Measurements from ENCODE around the gene PABPN1.

DNA sequence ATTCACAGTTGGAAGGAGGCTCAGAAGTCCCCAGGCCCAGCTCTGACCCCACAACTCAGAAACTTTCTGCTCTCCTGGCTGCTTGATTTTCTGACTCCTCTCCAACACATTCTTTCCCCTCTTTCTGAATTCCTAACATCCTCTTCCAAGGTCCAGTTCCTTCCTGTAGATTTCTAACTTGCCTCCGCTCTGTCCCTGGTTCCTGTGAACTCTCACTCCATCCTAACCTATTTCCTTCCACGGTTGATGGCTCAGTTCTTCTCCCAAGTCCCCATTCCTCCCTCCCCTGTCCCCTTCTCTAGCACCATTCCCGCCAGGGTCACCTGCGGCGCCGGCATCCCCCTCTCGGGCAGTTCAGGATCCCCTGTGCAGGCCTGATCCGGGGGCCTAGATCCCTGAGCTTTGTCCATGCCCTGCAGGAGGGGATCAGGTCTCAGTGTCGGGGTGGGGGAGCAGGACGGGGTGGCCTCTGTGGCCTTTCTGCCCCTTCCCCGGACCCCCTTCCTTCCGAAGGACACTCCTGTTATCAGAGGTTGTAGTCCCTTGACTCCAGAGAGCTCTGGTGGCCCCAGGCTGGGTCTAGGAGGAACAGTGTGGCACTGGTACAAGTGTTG lies 37.4 kb downstream of the PABPN1 start:
- no peak for TF ChIP-seq ZNF239 (CRISPR knock-in tag; IDR thresholded peaks at IDR 0.05)
- TF ChIP-seq ZNF143 (CRISPR knock-in tag; IDR thresholded peaks at IDR 0.05), result no peak
- TF ChIP-seq SRSF9 (IDR thresholded peaks at IDR 0.05; ENCODE audit: borderline replicate concordance, low read depth, low read length), result no peak
- no peak for TF ChIP-seq GABPB1 (CRISPR knock-in tag; IDR thresholded peaks at IDR 0.05)
- TF ChIP-seq, protein P1, sequence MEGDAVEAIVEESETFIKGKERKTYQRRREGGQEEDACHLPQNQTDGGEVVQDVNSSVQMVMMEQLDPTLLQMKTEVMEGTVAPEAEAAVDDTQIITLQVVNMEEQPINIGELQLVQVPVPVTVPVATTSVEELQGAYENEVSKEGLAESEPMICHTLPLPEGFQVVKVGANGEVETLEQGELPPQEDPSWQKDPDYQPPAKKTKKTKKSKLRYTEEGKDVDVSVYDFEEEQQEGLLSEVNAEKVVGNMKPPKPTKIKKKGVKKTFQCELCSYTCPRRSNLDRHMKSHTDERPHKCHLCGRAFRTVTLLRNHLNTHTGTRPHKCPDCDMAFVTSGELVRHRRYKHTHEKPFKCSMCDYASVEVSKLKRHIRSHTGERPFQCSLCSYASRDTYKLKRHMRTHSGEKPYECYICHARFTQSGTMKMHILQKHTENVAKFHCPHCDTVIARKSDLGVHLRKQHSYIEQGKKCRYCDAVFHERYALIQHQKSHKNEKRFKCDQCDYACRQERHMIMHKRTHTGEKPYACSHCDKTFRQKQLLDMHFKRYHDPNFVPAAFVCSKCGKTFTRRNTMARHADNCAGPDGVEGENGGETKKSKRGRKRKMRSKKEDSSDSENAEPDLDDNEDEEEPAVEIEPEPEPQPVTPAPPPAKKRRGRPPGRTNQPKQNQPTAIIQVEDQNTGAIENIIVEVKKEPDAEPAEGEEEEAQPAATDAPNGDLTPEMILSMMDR (IDR thresholded peaks at IDR 0.05 in 2 of 3, conservative IDR thresholded peaks at IDR 0.05 in 1 of 3; ENCODE audit: insufficient read depth in 2 of 3, low read depth in 1 of 3, low read length in 3 of 3), result no peak
- TF ChIP-seq MEF2D (tag; conservative IDR thresholded peaks at IDR 0.05; ENCODE audit: low read depth), result no peak
- TF ChIP-seq CHD2 (IDR thresholded peaks at IDR 0.05; ENCODE audit: low read depth, low read length), result no peak
- no peak for TF ChIP-seq ARID2 (IDR thresholded peaks at IDR 0.05)
- no peak for TF ChIP-seq SRF (CRISPR knock-in tag; IDR thresholded peaks at IDR 0.05)
- TF ChIP-seq, protein P2, sequence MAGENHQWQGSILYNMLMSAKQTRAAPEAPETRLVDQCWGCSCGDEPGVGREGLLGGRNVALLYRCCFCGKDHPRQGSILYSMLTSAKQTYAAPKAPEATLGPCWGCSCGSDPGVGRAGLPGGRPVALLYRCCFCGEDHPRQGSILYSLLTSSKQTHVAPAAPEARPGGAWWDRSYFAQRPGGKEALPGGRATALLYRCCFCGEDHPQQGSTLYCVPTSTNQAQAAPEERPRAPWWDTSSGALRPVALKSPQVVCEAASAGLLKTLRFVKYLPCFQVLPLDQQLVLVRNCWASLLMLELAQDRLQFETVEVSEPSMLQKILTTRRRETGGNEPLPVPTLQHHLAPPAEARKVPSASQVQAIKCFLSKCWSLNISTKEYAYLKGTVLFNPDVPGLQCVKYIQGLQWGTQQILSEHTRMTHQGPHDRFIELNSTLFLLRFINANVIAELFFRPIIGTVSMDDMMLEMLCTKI (IDR thresholded peaks at IDR 0.05; ENCODE audit: partially characterized antibody), result no peak
- TF ChIP-seq ZZZ3 (IDR thresholded peaks at IDR 0.05), result no peak
- TF ChIP-seq, protein P3, sequence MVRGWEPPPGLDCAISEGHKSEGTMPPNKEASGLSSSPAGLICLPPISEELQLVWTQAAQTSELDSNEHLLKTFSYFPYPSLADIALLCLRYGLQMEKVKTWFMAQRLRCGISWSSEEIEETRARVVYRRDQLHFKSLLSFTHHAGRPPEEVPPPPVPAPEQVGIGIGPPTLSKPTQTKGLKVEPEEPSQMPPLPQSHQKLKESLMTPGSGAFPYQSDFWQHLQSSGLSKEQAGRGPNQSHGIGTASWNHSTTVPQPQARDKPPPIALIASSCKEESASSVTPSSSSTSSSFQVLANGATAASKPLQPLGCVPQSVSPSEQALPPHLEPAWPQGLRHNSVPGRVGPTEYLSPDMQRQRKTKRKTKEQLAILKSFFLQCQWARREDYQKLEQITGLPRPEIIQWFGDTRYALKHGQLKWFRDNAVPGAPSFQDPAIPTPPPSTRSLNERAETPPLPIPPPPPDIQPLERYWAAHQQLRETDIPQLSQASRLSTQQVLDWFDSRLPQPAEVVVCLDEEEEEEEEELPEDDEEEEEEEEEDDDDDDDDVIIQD (CRISPR knock-in tag; IDR thresholded peaks at IDR 0.05), result no peak
- no peak for TF ChIP-seq KDM5B (IDR thresholded peaks at IDR 0.05; ENCODE audit: insufficient replicate concordance, low read depth, low read length)

Measured in K562 (cell line).